GM23248 (cell line): Measurements from ENCODE around the gene RBM34. TPM values are rescaled to one million over a fixed set of nuclear protein-coding genes. Genes with fewer than 3 reads are reported as not detected.

Experiments used
- DNase-seq: peaks from one replicate; pipeline ENCODE4 v3.0.0-alpha.2; 2015
- H2AFZ ChIP-seq: fragments of 200-600 bp; sonication (generic); 2 replicates; pipeline ENCODE4 v1.6.1; 2016; ENCODE audit warnings: antibody characterized with exemption
- H3F3A ChIP-seq: fragments of 200-600 bp; sonication (generic); 2 replicates; pipeline ENCODE4 v1.6.1; 2016; ENCODE audit warnings: mild to moderate bottlenecking, antibody characterized with exemption, mixed run types; ENCODE audit not compliant: insufficient read depth
- H3K27ac ChIP-seq: fragments of 200-600 bp; sonication (generic); 2 replicates; pipeline ENCODE4 v1.5.1; 2016; ENCODE audit warnings: mild to moderate bottlenecking
- H3K27me3 ChIP-seq: fragments of 200-600 bp; sonication (generic); replicated peaks from 2 replicates; pipeline ENCODE4 v1.6.1; 2016; ENCODE audit warnings: mild to moderate bottlenecking; ENCODE audit not compliant: insufficient read depth
- H3K36me3 ChIP-seq: fragments of 200-600 bp; sonication (generic); 2 replicates; pipeline ENCODE4 v1.6.1; 2016; ENCODE audit warnings: low read depth, mild to moderate bottlenecking
- H3K4me1 ChIP-seq: fragments of 200-600 bp; sonication (generic); 2 replicates; pipeline ENCODE4 v1.6.1; 2016; ENCODE audit warnings: mild to moderate bottlenecking; ENCODE audit not compliant: insufficient read depth
- H3K4me2 ChIP-seq: fragments of 200-600 bp; sonication (generic); one replicate; pipeline ENCODE4 v1.6.1; 2016; ENCODE audit warnings: mild to moderate bottlenecking; ENCODE audit not compliant: unreplicated experiment
- H3K4me3 ChIP-seq: fragments of 200-600 bp; sonication (generic); 2 replicates; pipeline ENCODE4 v1.5.1; 2016; ENCODE audit warnings: mild to moderate bottlenecking
- H3K79me2 ChIP-seq: fragments of 200-600 bp; sonication (generic); 2 replicates; pipeline ENCODE4 v1.6.1; 2016; ENCODE audit warnings: mild to moderate bottlenecking; ENCODE audit not compliant: insufficient read depth
- H3K9ac ChIP-seq: fragments of 200-600 bp; sonication (generic); 2 replicates; pipeline ENCODE4 v1.6.1; 2016; ENCODE audit warnings: mild to moderate bottlenecking
- H3K9me2 ChIP-seq: fragments of 200-600 bp; sonication (generic); 2 replicates; pipeline ENCODE4 v1.6.1; 2016; ENCODE audit warnings: mixed run types, mild to moderate bottlenecking, moderate library complexity; ENCODE audit not compliant: insufficient read depth
- H3K9me3 ChIP-seq: fragments of 200-600 bp; sonication (generic); one replicate; pipeline ENCODE4 v1.6.1; 2017; ENCODE audit warnings: low read depth
- H4K20me1 ChIP-seq: fragments of 200-600 bp; sonication (generic); 2 replicates; pipeline ENCODE4 v1.6.0; 2016; ENCODE audit not compliant: insufficient read depth
- EZH2 ChIP-seq: fragments of 200-600 bp; sonication (generic); IDR thresholded peaks from 2 replicates; pipeline ENCODE4 v1.6.1; 2018; ENCODE audit warnings: antibody characterized with exemption, mild to moderate bottlenecking; ENCODE audit not compliant: insufficient read depth, poor library complexity, severe bottlenecking
- EZH2phosphoT487 ChIP-seq: fragments of 200-600 bp; sonication (generic); IDR thresholded peaks from 2 replicates; pipeline ENCODE4 v1.6.1; 2018; ENCODE audit warnings: antibody characterized with exemption, moderate library complexity, mild to moderate bottlenecking, low read depth; ENCODE audit not compliant: insufficient read depth
- WGBS, 2 experiments: methylation state at CpG; one replicate each; pipeline ENCODE4 v1.1.6; 2015 to 2017; ENCODE audit warnings: low lambda C conversion rate in 2 of 2, low coverage in 1 of 2; ENCODE audit errors: missing lambda C conversion rate in 2 of 2; 5-methylcytosine and 5-hydroxymethylcytosine counted together
- in situ Hi-C: fragments of 300-500 bp; cut with MboI; formaldehyde crosslinking; loops from 2 replicates; pipeline ENCODE4 v1.15.0; 2020
- polyA plus RNA-seq: library from polyadenylated mRNA; unstranded; fragments of >200 nt; fragmentation: Nextera tagmentation; extraction: Ambion mirVana; gene quantifications from 2 replicates; pipeline ENCODE4 v1.2.1, GENCODE V29; 2016
- total RNA-seq: library from RNA; depleted of rRNA; stranded (reverse); fragments of >200 nt; shearing (Covaris generic); gene quantifications from 2 replicates; pipeline ENCODE4 v1.2.3, GENCODE V29; 2014

RBM34 gene
- total and polyA plus RNA-seq, 2 experiments from 2014 or later, result 53.6 to 79.3 TPM

- peak; percentile 17 for DNase-seq
- Histone ChIP-seq H3K27ac (no peak overlapping the region), H3K4me2 (no peak overlapping the region), H3K4me3 (no peak overlapping the region), H3K27me3 (no peaks in the 10 kb centered on the region), H2AFZ (no peak overlapping the region), H3K9me3 (no peaks in the 10 kb centered on the region), H3K9ac (no peak overlapping the region), H3K36me3 (peaks cover 22% of the 10 kb centered on the region), H3K79me2 (peaks cover 17% of the 10 kb centered on the region), H3F3A (peaks cover 41% of the 10 kb centered on the region), H3K4me1 (peaks cover 2% of the 10 kb centered on the region; the same call in 1 of the 2 replicates), H3K9me2 (no peaks in the 10 kb centered on the region), H4K20me1 (no peaks in the 10 kb centered on the region)
- TF ChIP-seq EZH2phosphoT487, result no peak
- TF ChIP-seq EZH2, result no peak
- in situ Hi-C loops, result no loop called here
- WGBS, 2 experiments, result 70 to 74% methylated on average over 6 of the region's 6 CpGs
Observed at GRCh38 chr1:235131961-235132360, 29.1 kb downstream of the RBM34 start.

GRCh38 chr1:235130766-235131270 is 30.2 kb downstream of the RBM34 start:
- TF ChIP-seq EZH2phosphoT487, result no peak
- TF ChIP-seq EZH2, result no peak
- H3K4me1 ChIP-seq, result peaks cover 11% of the 10 kb centered on the region; the same call in 1 of the 2 replicates

GRCh38 chr1:235129774-235130570 is 31.1 kb downstream of the RBM34 start:
- Histone ChIP-seq H3K4me2 (no peak overlapping the region), H3K36me3 (peaks cover 7% of the 10 kb centered on the region), H3K27me3 (no peaks in the 10 kb centered on the region), H3K27ac (no peak overlapping the region), H3K9me2 (no peaks in the 10 kb centered on the region), H4K20me1 (no peaks in the 10 kb centered on the region), H3K9me3 (no peaks in the 10 kb centered on the region), H2AFZ (no peak overlapping the region), H3F3A (peaks cover 29% of the 10 kb centered on the region), H3K4me1 (peaks cover 11% of the 10 kb centered on the region; the same call in 1 of the 2 replicates), H3K9ac (no peak overlapping the region), H3K79me2 (peaks cover 37% of the 10 kb centered on the region), H3K4me3 (no peak overlapping the region)
- no peak for DNase-seq
- in situ Hi-C loops, result no loop called here
- no peak for TF ChIP-seq EZH2
- TF ChIP-seq EZH2phosphoT487, result no peak
- WGBS, 2 experiments, result 92 to 93% methylated on average over 4 of the region's 4 CpGs

More at GRCh38 chr1:235130766-235131270, 30.2 kb downstream of the RBM34 start:
- no peaks in the 10 kb centered on the region for H3K9me2 ChIP-seq
- in situ Hi-C loops, result no loop called here
- H3K9me3 ChIP-seq, result no peaks in the 10 kb centered on the region
- no peak overlapping the region for H2AFZ ChIP-seq
- no peak overlapping the region for H3K27ac ChIP-seq
- peaks cover 13% of the 10 kb centered on the region for H3K36me3 ChIP-seq
- no peaks in the 10 kb centered on the region for H3K27me3 ChIP-seq
- H4K20me1 ChIP-seq, result no peaks in the 10 kb centered on the region
- no peak overlapping the region for H3K4me2 ChIP-seq
- no peak overlapping the region for H3K9ac ChIP-seq
- H3K79me2 ChIP-seq, result peaks cover 28% of the 10 kb centered on the region
- no peak for DNase-seq
- peaks cover 34% of the 10 kb centered on the region for H3F3A ChIP-seq
- 70 to 73% methylated on average over 7 of the region's 7 CpGs for WGBS, 2 experiments
- no peak overlapping the region for H3K4me3 ChIP-seq

GRCh38 chr1:235128456-235129328 is 32.4 kb downstream of the RBM34 start, which contains the start of gene TOMM20:
TSS of gene TOMM20 (minus strand) at chr1:235128837. CDS start at chr1:235128715, 122 bp downstream.
- Histone ChIP-seq H3K4me3 (peak within 1 kb of the TSS; percentile 79), H3K9me2 (no peaks in the 10 kb centered on the region), H3K79me2 (peaks cover 50% of the 10 kb centered on the region), H3K9me3 (no peaks in the 10 kb centered on the region), H3K36me3 (no peaks in the 10 kb centered on the region; the same call in 1 of the 2 replicates), H3K4me2 (peak within 1 kb of the TSS; percentile 95), H3F3A (peaks cover 29% of the 10 kb centered on the region), H4K20me1 (peaks cover 8% of the 10 kb centered on the region; the same call in 1 of the 2 replicates), H3K9ac (peak within 1 kb of the TSS; percentile 96), H3K27me3 (no peaks in the 10 kb centered on the region), H3K4me1 (peaks cover 18% of the 10 kb centered on the region; the same call in 1 of the 2 replicates), H3K27ac (peak within 1 kb of the TSS; percentile 85), H2AFZ (peak within 1 kb of the TSS; percentile 93)
- peak; percentile 98 for DNase-seq
- WGBS, 2 experiments, result 2% methylated on average over 59 to 63 of the region's 67 CpGs
- in situ Hi-C loops, result no loop called here
- TF ChIP-seq EZH2 (no peak), EZH2phosphoT487 (no peak)
